Cardiac fibroblast (primary cell): ENCODE measurements around the gene INHBB.

Source experiments
- DNase-seq, 2 donors: peaks; one replicate each; pipeline versions ENCODE4 v3.0.0 to v3.0.0-alpha.2; 2010; ENCODE audit warnings: low read depth in 2 of 2
- H3K4me3 ChIP-seq, 2 donors: replicated peaks in 1 of 2; 1 replicate in 1 of 2; 2 replicates in 1 of 2; pipeline ENCODE4 v1.5.1; 2011; ENCODE audit warnings: low read depth in 2 of 2, low read length in 2 of 2, mild to moderate bottlenecking in 2 of 2, moderate library complexity in 1 of 2
- TF ChIP-seq, protein P1 (sequence below): IDR thresholded peaks from one replicate; pipeline ENCODE4 v1.5.1; 2011; ENCODE audit warnings: low read depth, mild to moderate bottlenecking, low read length, inconsistent platforms

The INHBB gene

DNA sequence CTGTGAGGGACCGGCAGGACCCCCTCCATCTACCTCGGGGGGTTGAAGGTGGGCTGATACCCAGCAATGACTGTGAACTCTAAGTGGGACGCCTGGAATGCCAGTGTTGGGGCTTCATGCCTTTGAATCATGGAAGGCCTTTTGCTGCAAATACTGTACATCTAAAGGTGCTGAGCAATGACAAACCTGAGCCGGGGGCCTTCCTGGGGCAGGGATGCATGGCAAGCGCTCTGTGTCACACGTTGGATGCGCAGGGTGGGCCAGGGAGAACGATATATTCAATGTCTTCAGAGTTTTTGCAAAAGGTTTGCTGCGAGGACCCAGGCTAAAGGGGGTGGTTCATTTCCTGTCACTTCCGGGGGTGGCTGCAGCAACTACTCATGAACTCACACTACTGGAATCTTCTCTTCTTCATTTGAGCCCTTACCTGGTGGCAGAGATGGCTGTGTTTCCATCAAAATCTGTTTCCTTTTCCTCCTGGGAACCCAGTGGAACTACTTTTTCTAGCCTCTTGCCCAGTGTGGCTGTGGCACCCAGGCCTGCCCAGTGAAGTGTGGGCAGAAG, 24.1 kb upstream of the INHBB start:
- no peak overlapping the region for H3K4me3 ChIP-seq
- no peak for DNase-seq
- TF ChIP-seq, protein P1, sequence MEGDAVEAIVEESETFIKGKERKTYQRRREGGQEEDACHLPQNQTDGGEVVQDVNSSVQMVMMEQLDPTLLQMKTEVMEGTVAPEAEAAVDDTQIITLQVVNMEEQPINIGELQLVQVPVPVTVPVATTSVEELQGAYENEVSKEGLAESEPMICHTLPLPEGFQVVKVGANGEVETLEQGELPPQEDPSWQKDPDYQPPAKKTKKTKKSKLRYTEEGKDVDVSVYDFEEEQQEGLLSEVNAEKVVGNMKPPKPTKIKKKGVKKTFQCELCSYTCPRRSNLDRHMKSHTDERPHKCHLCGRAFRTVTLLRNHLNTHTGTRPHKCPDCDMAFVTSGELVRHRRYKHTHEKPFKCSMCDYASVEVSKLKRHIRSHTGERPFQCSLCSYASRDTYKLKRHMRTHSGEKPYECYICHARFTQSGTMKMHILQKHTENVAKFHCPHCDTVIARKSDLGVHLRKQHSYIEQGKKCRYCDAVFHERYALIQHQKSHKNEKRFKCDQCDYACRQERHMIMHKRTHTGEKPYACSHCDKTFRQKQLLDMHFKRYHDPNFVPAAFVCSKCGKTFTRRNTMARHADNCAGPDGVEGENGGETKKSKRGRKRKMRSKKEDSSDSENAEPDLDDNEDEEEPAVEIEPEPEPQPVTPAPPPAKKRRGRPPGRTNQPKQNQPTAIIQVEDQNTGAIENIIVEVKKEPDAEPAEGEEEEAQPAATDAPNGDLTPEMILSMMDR, result no peak

DNA sequence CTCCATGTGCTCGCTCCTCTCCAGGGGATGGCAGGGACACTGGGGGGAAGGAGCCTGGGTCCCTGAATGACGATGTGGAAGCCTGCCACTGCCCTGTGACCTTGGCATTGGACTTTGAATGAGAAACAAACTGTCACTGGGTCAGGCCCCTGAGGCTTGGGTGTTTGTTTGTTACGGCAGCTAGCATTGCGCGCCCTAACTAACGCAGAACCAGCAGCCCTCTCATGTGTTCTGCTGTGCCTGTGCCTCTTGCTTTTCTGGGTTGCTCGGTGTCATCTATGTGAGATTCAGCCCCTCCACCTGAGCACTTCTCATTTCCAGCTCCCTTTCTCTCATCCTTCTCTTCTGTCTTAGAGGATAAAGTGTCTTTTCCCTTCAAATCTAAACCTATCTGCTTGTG, 23.6 kb upstream of the INHBB start:
- no peak for DNase-seq
- TF ChIP-seq, protein P1, result no peak
- H3K4me3 ChIP-seq, result no peak overlapping the region

DNA sequence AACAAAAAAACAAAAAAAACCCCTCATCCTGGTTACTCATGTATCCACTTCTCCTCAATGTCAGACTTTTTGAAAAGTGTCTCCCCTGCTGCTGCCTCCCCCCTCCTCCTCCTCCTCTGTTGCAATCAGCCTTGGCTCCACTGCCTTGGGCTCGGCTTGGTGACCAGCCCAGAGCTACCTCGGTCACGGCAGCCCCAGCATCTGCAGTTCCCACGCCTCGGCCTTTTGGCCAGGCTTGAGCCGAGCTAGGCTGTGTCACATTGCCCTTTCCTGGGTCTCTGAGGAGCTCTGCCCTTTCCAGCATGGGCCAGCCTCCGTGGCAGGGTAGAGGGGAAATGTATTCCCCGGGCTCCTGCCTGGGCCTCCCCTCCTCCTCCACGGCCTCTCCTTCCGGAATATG, 22.7 kb upstream of the INHBB start:
- TF ChIP-seq, protein P1, result no peak
- H3K4me3 ChIP-seq, result no peak overlapping the region
- peak; percentile 37 to 77 for DNase-seq

DNA sequence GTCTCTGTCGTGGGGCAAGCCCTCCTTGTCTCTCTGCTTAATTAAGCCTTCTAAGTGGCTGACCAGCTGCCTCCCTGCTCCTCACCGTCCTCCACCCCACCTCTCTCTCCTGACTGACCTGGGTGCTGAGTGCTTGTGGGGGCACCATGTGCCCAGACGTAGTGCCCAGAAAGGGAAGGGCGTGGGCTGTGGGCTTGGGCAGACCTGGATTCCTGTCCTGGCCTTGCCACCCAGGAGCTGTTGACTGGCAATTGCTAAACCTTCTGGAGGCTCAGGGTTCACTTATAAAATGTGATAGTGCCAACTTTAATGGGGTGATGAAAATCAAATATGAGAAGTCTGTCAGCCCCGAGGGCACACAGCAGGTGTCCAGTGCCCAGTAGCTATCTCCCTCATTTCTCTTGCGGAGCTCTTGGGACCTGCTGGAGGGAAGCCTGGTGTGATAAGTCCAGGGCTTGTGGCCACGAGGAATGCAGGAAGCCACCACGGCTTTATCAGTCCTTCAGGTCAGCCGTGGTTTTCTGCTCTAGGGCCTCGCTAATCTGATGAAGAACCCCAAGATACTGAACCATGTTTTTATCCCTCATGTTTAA, 22.0 kb upstream of the INHBB start:
- DNase-seq, result no peak
- TF ChIP-seq, protein P1, result no peak
- H3K4me3 ChIP-seq, result no peak overlapping the region

DNA sequence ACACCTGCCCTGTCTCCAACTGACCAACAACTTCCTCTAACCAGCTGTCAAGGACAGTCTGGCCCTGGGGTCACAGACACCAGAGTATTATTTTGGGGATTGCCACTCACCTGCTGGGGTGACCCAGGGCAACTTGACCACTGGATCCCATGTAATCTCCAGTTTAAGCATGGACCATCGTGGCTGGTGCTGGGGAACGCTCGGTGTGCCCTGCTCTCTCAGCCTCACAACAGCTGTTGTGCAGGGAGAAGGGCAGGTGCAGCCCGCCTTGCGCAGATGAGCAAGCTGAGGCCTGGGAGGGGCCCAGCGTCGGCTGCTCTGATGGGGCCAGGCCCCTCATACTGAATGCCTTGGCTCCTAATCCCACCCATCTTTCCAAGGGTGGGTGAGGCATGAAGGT, 21.0 kb upstream of the INHBB start:
- no peak for DNase-seq
- TF ChIP-seq, protein P1, result no peak
- no peak overlapping the region for H3K4me3 ChIP-seq

DNA sequence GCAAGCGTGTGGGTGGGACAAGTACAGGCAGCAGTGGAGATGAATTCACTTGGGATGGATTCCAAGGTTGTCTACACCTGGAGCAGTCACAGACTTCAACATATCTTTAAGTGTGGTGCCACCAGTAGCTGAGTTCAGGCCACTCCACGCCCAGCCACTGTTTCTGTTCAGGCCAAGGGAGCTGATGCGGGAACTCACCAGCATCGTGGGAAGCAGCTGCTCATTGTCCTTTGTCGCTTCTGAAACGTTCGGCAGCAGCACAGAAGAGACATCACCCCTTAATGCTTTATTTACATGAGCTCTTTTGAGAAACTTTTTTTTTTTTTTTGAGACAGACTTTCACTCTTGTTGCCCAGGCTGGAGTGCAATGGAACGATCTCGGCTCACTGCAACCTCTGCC, 19.9 kb upstream of the INHBB start:
- DNase-seq, result no peak
- TF ChIP-seq, protein P1, result no peak
- H3K4me3 ChIP-seq, result no peak overlapping the region
